GM23338 (cell line): ENCODE results near the gene MSL1. TPM values are rescaled to one million over a fixed set of nuclear protein-coding genes. Genes with fewer than 3 reads are reported as not detected.

Experiments
- ATAC-seq: fragments of 200-7000 bp; cut with Tn5 transposase; 3 replicates; pipeline ENCODE4 v1.9.1; 2020
- DNase-seq: peaks from one replicate; pipeline ENCODE4 v3.0.0-alpha.2; 2015; ENCODE audit warnings: low spot score
- H2AFZ ChIP-seq: fragments of 200-600 bp; sonication (generic); 2 replicates; pipeline ENCODE4 v1.8.0; 2016; ENCODE audit warnings: antibody characterized with exemption, mild to moderate bottlenecking, moderate library complexity
- H3F3A ChIP-seq: fragments of 200-600 bp; sonication (generic); replicated peaks from 2 replicates; pipeline ENCODE4 v1.8.0; 2017; ENCODE audit warnings: antibody characterized with exemption, mixed run types, low read depth
- H3K27ac ChIP-seq: fragments of 200-600 bp; sonication (generic); 2 replicates; pipeline ENCODE4 v1.6.1; 2016; ENCODE audit warnings: low read depth
- H3K27me3 ChIP-seq: fragments of 200-600 bp; sonication (generic); 2 replicates; pipeline ENCODE4 v1.8.0; 2016; ENCODE audit warnings: mild to moderate bottlenecking, mixed run types, moderate library complexity; ENCODE audit not compliant: insufficient read depth
- H3K36me3 ChIP-seq: fragments of 200-600 bp; sonication (generic); 2 replicates; pipeline ENCODE4 v1.8.0; 2016; ENCODE audit warnings: mild to moderate bottlenecking; ENCODE audit not compliant: insufficient read depth
- H3K4me1 ChIP-seq: fragments of 200-600 bp; sonication (generic); 2 replicates; pipeline ENCODE4 v1.8.0; 2016; ENCODE audit warnings: mild to moderate bottlenecking, moderate library complexity; ENCODE audit not compliant: insufficient read depth
- H3K4me2 ChIP-seq: fragments of 200-600 bp; sonication (generic); 2 replicates; pipeline ENCODE4 v1.7.1; 2017; ENCODE audit warnings: mixed run types
- H3K4me3 ChIP-seq: fragments of 200-600 bp; sonication (generic); 2 replicates; pipeline ENCODE4 v1.6.1; 2016; ENCODE audit warnings: mixed run types
- H3K79me2 ChIP-seq: fragments of 200-600 bp; sonication (generic); replicated peaks from 2 replicates; pipeline ENCODE4 v1.8.0; 2017; ENCODE audit warnings: mild to moderate bottlenecking; ENCODE audit not compliant: insufficient read depth
- H3K9me2 ChIP-seq: fragments of 200-600 bp; sonication (generic); 2 replicates; pipeline ENCODE4 v1.8.0; 2017; ENCODE audit not compliant: insufficient read depth
- H4K20me1 ChIP-seq: fragments of 200-600 bp; sonication (generic); replicated peaks from 2 replicates; pipeline ENCODE4 v1.8.0; 2017; ENCODE audit warnings: mild to moderate bottlenecking; ENCODE audit not compliant: insufficient read depth
- H3K27ac Mint-ChIP-seq: 2 replicates; pipeline ENCODE4 v1.8.0; 2020; ENCODE audit warnings: inconsistent platforms, mild to moderate bottlenecking, moderate library complexity, mixed read lengths
- H3K27me3 Mint-ChIP-seq: 3 replicates; pipeline ENCODE4 v1.8.0; 2022; ENCODE audit warnings: low read depth, mild to moderate bottlenecking, moderate library complexity, mixed read lengths, inconsistent platforms; ENCODE audit not compliant: insufficient read depth, poor library complexity
- H3K36me3 Mint-ChIP-seq: 3 replicates; pipeline ENCODE4 v1.8.0; 2021; ENCODE audit warnings: low read depth, mild to moderate bottlenecking, inconsistent platforms, moderate library complexity, mixed read lengths
- H3K4me1 Mint-ChIP-seq: 3 replicates; pipeline ENCODE4 v1.8.0; 2020; ENCODE audit warnings: mild to moderate bottlenecking, inconsistent platforms, mixed read lengths
- H3K4me3 Mint-ChIP-seq: 3 replicates; pipeline ENCODE4 v1.8.0; 2021; ENCODE audit warnings: moderate library complexity, mild to moderate bottlenecking, inconsistent platforms, mixed read lengths
- H3K9me3 Mint-ChIP-seq: 3 replicates; pipeline ENCODE4 v1.8.0; 2020; ENCODE audit warnings: moderate library complexity, mild to moderate bottlenecking, inconsistent platforms, mixed read lengths
- CREB1 ChIP-seq: fragments of 250-450 bp; sonication (Bioruptor Pico); IDR thresholded peaks from 2 replicates; pipeline ENCODE4 v1.5.0; 2020; ENCODE audit warnings: low read depth, mild to moderate bottlenecking, moderate library complexity
- ETS1 ChIP-seq: IDR thresholded peaks from 2 replicates; pipeline ENCODE4 v1.6.1; 2016; ENCODE audit warnings: antibody characterized with exemption
- EZH2 ChIP-seq: fragments of 200-600 bp; sonication (generic); IDR thresholded peaks from one replicate; pipeline ENCODE4 v1.8.0; 2017; ENCODE audit warnings: antibody characterized with exemption, mild to moderate bottlenecking, low read depth; ENCODE audit not compliant: unreplicated experiment
- JUNB ChIP-seq: IDR thresholded peaks from one replicate; pipeline ENCODE4 v1.6.1; 2016; ENCODE audit warnings: antibody characterized with exemption; ENCODE audit not compliant: unreplicated experiment
- POLR2AphosphoS5 ChIP-seq: IDR thresholded peaks from 2 replicates; pipeline ENCODE4 v1.6.1; 2016; ENCODE audit warnings: antibody characterized with exemption, low read depth
- ZNF114 ChIP-seq: fragments of 250-450 bp; sonication (Bioruptor Pico); IDR thresholded peaks from 2 replicates; pipeline ENCODE4 v1.5.0; 2020; ENCODE audit warnings: mild to moderate bottlenecking, moderate library complexity
- ZNF331 ChIP-seq: fragments of 250-450 bp; sonication (Bioruptor Pico); IDR thresholded peaks from 2 replicates; pipeline ENCODE4 v1.5.0; 2020; ENCODE audit warnings: low read depth, mild to moderate bottlenecking, moderate library complexity
- ZNF462 ChIP-seq: fragments of 250-450 bp; sonication (Bioruptor Pico); IDR thresholded peaks from 2 replicates; pipeline ENCODE4 v1.5.0; 2020; ENCODE audit warnings: mild to moderate bottlenecking, moderate library complexity
- polyA plus RNA-seq: library from polyadenylated mRNA; unstranded; fragments of >200 nt; fragmentation: Nextera tagmentation; extraction: Ambion mirVana; gene quantifications from 2 replicates; pipeline ENCODE4 v1.2.1, GENCODE V29; 2016
- total RNA-seq: library from RNA; depleted of rRNA; stranded (reverse); fragments of >200 nt; shearing (Covaris generic); gene quantifications from 2 replicates; pipeline ENCODE4 v1.2.3, GENCODE V29; 2014

The MSL1 gene
- total and polyA plus RNA-seq, 2 experiments from 2014 or later, result 16.2 to 56.5 TPM

GRCh38 chr17:40073454-40074174, 48.2 kb upstream of the MSL1 start (continued):
- TF ChIP-seq ZNF462 (CRISPR knock-in tag) (no peak), POLR2AphosphoS5 (no peak), ETS1 (no peak), CREB1 (CRISPR knock-in tag) (no peak), ZNF114 (CRISPR knock-in tag) (no peak), JUNB (no peak), ZNF331 (CRISPR knock-in tag) (no peak)

- H3K27ac Mint-ChIP-seq, result no peak overlapping the region
- DNase-seq (no peak), ATAC-seq (no peak)
- Histone ChIP-seq H3K4me2 (no peak overlapping the region), H3K27ac (no peak overlapping the region), H3K36me3 (no peaks in the 10 kb centered on the region), H4K20me1 (no peaks in the 10 kb centered on the region), H3K79me2 (peaks cover 7% of the 10 kb centered on the region; the same call in 1 of the 2 replicates), H3K4me1 (peaks cover 54% of the 10 kb centered on the region), H2AFZ (no peak overlapping the region), H3K27me3 (no peaks in the 10 kb centered on the region), H3K9me2 (no peaks in the 10 kb centered on the region), H3F3A (0 out of 2 replicates have a peak, but pooled peaks cover 6% of the 10 kb centered on the region), H3K4me3 (no peak overlapping the region)
- H3K4me3 Mint-ChIP-seq, result no peak overlapping the region
- H3K9me3 Mint-ChIP-seq, result no peaks in the 10 kb centered on the region
- H3K27me3 Mint-ChIP-seq, result peaks cover 19% of the 10 kb centered on the region
- TF ChIP-seq POLR2AphosphoS5 (no peak), JUNB (no peak), EZH2 (no peak), ETS1 (no peak), CREB1 (CRISPR knock-in tag) (no peak)
- peaks cover 65% of the 10 kb centered on the region for H3K4me1 Mint-ChIP-seq
- H3K36me3 Mint-ChIP-seq, result no peaks in the 10 kb centered on the region; the same call in 2 of the 3 replicates
Measured at GRCh38 chr17:40074175-40074512, 47.6 kb upstream of the MSL1 start.
